ENCODE measurements around the gene ADGRD1. TPM values are rescaled to one million over a fixed set of nuclear protein-coding genes. Genes with fewer than 3 reads are reported as not detected.
A peak's percentile ranks its signal among the peaks of the same experiment; 100 is the strongest.
"Not testable (repeated sequence)": the region's sequence is repeated elsewhere in the genome, so short reads cannot be mapped to it uniquely, and the experiment has no call there.

The ADGRD1 gene
- total RNA-seq, 1 donor from 2014 or later: 4.1 TPM

DNA sequence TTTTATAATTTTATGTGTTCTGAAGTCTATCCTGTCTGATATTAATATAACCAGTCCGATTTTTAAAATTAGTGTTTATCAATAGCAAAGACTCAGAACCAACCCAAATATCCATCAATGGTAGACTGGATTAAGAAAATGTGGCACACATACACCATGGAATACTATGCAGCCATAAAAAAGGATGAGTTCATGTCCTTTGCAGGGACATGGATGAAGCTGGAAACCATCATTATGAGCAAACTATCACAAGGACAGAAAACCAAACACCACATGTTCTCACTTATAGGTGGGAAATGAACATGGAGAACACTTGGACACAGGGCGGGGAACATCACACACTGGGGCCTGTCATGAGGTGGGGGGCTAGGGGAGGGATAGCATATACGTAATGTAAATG is 16.2 kb upstream of the ADGRD1 start:
- DNase-seq (ENCODE audit: low spot score): not testable (repeated sequence)

DNA sequence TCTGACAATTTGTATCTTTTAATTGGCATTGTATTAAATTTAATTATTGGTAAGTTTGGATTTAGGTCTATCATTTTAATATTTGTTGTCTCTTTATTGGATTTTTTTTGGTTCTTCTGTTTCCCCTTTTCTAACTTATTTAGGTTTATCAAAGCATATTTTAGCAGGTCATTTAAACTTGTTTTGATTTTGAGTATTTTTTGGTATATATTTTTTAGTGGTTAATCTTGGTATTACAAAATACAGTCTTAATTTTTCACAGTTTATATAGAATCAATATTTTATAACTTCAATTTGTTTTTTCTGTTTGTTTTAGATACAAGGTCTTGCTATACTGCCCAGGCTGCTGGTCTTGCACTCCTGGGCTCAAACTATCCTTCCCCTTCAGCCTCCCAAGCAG is 15.5 kb upstream of the ADGRD1 start:
- no peak for DNase-seq (ENCODE audit: low spot score)

DNA sequence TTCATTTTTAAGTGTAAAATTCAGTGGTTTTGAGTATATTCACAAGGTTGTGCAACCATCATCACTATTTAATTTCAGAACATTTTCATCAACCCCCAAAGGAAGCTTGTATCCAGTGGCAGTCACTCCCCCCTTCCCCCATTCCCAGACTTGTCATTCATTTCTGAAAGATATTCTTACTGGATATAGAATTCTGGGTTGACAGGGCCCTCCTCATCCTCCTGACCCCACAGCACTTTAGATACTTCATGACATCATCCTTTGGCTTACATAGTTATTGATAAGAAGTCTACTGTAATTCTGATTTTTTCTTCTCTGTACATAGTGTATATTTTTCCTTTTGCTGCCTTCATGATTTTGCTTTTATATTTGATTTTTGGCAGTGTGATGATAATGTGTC is 8.8 kb upstream of the ADGRD1 start:
- no peak for DNase-seq (ENCODE audit: low spot score)

DNA sequence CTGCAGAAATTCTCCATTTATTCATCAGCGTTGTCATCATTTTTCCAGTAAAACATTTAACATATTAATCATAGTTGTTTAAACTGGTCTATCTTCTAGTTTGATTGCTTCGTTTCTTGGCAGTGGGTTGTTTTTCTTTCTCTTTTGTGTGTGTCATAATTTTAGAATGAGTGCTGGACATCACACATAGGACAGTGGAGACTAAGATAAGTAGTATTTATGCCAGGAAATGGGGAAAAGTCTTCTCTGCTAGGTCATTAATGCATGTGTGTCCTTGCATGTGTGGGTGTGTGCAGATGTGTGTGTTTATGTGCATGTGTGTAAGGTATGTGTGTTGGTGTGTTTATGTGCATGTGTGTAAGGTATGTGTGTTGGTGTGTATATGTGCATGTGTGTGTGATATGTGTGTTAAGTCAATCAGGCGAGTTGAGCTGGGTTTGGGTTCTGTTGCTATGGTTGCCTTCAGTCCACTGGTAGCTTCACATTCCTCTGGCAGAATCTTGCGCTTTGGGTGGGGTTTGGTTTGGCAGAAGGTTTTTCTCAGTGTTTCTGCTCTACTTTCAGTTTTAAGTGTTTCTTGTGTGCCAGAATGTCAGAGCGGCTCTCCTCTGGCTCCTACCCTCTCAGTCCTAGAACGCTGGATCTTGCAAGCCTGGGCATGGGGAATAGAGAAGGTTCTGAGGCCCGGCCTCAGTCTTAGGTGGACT is 7.8 kb upstream of the ADGRD1 start:
- DNase-seq (ENCODE audit: low spot score): peak; percentile 57

DNA sequence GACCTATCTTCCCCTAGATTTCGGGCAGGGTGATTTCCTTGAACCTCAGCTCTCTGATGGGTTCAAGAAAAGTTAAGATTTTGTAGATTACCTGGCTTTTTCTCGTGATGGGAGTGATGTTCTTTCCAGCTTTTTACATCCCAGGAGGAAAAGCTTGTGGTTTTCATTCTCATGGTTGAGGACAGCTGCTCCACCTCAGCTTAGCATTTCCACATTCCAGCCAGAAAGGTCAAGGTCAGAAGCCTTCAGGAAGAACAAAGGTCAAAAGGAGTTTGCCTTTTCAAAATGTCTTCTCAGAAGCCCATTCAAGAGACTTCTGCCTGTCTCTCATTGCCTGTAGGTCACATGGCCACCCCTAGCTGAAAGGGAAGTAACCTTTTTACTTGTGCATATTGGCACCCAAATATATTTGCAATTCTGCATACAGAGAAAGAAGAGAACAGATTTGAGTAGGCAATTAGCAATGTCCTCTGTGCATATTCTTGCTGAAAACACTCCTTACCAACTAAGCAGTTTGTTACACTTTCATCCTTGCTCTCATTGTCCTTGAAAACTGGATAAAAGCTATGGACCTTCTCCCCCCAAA is 6.6 kb upstream of the ADGRD1 start:
- DNase-seq (ENCODE audit: low spot score): no peak

DNA sequence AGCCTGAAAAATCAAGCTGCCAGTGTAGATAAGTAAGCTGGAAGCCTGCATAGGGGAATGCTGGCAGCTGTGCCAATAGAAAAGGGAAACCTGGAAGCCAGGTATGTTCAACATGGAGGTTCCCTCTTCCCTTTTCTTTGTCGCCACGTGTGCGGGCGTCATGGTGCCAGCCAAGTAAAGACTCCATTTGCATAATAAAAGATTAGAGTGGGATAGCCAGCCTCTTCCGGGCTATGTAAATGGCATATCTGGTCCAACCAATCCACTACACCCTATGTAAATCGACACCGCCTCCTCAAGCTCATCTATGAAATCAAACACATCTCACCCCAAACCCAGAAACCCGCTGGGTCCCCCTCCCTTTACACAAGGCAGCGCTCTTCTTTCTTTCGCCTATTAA is 5.6 kb upstream of the ADGRD1 start:
- no peak for DNase-seq (ENCODE audit: low spot score)

DNA sequence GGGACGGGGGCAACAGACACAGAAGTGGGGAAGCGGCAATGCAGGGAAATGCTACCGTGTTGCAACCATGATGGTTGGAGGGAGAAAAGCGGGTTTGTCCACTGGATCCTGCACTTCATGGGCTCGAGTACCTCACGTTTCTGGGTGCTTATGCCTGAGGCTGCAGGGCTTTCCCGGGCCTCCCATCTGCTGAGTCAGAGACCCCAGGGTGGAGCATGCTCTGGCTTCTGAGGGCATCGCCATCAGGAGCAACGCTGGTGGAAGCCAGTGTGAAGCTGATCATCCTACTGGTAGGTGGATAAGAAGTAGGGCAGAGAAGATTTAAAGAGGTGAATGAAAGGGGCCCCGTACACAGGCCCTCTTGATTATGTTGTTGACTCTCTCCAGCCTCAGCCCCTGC is 5.0 kb upstream of the ADGRD1 start:
- no peak for DNase-seq (ENCODE audit: low spot score)

DNA sequence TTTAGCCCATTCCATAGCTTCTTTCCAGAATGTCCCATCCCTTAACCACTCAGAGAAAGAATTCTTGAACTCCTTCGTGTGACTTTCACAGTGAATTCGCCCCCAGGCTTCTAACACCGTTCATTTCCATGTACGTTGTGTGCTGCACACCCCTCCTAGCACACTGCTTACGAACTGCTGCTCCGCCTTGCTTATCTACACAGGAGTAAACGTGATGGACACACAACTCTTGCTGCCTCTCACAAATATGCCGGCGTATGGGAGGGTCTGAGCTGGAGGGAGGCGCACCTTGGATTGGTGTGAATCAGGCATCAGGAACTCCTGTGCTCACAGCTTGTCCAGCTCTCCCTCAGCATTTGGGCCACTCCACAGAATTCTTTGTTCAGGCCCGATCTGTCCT is 3.9 kb upstream of the ADGRD1 start:
- no peak for DNase-seq (ENCODE audit: low spot score)

DNA sequence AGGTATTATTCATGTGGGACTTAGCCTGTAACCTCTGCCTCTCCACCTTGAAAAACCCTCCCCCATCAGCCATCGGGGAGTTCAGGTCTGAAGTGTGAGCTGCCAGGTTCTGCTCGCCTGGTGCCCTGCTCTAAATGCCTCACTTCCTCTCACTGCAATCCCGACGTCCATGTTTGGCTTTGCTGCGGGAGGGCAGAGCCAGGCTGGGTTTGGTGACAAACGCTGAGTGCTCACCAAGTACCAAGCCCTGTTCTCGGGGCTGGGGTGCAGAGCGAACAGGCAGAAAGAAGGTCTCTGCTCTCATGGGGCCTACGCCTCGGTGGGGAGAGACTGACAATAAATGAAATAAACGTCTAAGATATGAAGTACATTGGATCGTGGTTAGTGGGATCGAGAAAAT is 2.1 kb upstream of the ADGRD1 start:
- DNase-seq (ENCODE audit: low spot score): no peak

DNA sequence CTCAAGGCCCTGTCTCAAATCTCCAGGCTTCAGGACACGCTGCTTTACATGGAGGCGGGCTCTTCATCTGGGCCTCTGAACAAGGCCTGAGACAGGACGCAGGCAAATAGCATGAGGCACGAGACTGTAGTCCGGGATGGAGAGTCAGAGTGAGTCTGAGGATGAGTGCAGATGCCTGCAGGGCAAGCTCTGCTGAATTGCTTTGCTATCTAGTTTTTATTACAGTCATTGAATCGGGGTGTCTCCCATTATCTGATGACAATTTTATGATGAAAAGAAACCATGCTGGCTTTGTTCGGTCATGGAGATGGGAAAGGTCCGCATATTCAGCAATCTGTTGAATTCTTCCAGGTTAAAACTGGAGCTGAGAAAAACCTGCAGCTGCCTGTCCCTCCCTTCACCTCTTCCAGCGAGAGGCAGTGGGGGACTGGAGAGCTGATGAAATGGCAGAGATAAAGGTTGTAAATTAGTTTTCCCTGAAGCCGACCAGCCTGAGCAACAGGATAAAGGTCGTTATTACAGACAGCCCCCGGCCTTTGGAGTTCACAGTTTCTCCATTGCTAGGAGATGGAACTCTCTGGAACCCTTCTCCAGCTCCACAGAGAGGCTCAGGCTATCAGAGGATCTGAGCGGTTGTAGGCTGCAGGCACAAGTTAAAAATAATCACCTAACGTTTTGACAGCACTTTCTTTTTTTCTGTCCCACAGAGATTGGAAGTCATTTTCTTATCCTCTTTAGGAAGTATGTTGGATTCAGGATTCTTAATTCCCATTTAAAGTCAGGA is 1.3 kb upstream of the ADGRD1 start:
- peak; percentile 72 for DNase-seq (ENCODE audit: low spot score)

DNA sequence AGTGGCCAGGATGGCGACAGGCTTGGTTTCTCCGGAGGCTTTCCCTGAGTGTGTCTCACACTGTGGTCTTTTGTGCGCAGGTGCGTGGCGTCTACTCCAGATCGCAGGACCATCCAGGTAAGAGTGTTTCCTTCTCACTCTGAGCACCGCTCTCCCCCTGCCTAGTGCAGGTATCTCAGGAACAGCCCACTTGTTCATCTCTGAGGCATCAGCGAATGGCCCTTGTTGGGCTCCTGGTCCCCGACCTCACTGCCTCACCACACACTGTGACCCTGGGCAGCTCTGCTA is 781 bp downstream of the ADGRD1 start:
- no peak for DNase-seq (ENCODE audit: low spot score)

DNA sequence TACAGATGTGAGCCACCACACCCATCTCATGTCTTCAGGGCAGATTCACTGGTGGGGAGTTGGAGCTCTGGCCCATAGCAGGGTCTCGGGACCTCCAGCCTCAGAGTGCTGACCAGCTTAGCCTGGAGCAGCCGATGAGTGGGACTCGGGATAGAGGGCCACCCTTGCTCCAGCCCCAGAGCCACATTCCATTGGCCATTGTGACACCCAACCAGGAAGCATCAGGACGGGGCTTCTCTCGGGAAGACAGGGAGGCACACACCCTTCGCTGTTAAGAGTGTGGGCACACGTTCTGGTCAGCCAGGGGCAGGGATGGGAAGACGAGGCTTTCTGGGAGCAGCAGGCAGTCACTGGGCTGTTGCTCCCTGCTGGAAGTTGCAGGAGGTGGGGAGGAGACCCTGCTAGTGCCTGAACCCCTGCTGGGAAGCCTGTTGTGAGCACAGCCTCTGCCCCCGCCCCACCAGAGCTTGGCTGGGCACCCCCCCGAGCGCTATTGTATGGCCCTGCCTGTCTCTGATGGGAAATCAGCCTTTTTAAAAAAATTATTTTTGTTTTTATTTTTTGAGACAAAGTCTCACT is 1.6 kb downstream of the ADGRD1 start:
- no peak for DNase-seq (ENCODE audit: low spot score)

DNA sequence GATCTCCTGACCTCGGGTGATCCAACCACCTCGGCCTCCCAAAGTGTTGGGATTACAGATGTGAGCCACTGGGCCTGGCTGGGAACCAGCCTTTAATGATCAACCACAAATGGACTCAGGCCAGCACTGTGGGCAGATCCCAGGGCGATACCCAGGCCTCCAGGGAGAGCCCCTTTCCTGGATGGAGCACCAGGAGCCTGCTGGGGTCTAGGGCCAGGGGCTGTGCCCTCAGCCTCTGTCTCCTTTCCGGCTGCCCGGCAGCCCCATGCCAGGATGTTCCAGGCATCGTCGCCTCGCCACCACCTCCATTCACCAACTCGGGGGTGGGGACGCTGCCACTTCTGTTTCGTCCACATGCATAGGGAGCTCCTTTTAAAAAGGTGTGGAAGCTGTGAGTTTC is 2.3 kb downstream of the ADGRD1 start:
- no peak for DNase-seq (ENCODE audit: low spot score)

DNA sequence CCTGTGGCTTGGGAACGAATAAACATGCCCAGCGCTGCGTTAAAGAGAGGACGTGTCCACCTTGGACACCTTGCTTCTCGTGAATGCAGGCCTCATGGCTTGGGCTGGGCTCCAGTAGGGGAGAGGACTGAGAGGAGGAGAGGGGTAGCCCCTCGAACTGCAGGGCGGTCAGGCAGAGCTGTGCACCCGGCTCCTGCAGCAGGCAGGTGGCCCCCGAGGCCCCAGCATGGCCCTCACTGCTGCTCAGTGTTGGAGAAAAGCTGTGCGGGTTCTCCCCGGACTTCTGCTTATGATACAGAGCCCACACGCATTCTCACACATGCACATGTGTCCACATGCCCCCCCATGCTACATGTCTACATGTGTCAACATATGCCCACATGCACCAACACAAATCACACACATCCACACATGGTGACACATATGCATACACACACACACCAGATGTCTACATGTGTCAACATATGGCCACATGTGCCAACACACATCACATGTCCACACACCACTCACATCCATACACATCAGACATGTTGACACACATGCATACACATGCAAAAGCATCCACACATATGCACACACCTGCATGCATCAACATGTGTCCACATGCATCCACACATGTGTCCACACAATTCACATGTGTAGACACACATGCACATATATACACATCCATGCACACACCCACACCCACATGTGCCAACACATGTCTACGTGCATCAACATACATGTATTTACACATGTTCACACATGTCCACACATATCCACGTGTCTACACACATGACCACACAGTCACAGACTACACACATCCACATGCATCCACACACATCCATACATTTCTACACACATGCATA is 3.0 kb downstream of the ADGRD1 start:
- DNase-seq (ENCODE audit: low spot score): no peak

DNA sequence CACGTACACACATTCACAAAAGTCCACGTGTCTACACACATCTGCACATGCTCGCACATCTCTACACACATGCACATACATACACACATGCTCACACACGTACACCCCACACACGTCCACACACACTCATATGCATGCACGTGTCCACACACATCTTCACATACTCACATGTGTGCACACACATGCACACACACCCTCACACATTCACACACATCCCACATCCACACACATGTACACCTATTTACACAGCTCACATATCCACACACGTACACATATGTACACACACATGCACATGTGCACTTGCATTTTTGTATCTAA is 3.6 kb downstream of the ADGRD1 start:
- no peak for DNase-seq (ENCODE audit: low spot score)

DNA sequence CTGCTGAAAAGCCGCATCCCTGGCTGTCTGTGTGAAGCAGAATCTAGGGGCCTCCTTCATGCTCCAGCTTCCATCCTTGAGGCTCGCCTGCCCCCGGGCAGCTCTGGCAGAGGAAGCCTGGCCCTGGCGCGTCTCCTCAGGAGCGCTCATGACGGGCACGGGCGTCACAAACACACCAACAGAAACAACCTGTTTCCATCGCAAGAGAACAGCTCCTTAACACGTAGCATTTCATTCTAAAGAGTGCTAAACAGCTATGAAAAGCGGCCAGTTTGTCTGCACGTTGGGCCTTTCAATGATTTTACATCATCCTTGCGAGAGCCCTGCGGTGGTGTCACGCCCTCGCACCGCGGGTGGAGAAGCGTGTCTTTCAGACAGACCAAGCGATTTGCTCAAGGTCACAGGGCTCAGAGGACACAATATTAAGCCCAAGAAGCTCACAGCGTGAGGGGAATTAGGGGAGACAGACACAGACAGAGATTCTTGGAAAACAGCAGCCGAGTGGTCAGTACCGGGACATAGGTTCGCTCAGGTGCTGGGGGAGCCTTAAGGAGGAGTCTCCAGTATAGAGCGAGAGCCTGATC is 4.9 kb downstream of the ADGRD1 start:
- DNase-seq (ENCODE audit: low spot score): no peak

DNA sequence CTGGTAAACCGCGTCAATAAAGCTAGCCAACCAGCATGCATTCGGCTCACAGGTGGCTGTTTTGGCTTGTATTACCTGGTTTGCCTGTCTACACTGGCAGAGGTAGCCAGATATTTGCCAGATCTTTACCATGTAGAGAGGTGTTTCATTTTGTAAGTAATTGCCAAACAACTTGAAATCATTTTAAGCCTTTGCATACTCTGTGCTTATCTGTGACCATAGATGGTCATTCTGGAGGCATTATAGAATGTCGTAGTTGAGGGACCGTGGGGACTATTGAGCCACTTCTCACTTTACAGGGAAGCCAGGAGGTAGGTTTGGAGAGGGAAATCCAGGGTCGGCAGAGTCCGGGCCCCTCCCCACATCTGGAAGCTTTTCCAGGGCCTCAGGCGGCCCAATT is 5.9 kb downstream of the ADGRD1 start:
- DNase-seq (ENCODE audit: low spot score): no peak

DNA sequence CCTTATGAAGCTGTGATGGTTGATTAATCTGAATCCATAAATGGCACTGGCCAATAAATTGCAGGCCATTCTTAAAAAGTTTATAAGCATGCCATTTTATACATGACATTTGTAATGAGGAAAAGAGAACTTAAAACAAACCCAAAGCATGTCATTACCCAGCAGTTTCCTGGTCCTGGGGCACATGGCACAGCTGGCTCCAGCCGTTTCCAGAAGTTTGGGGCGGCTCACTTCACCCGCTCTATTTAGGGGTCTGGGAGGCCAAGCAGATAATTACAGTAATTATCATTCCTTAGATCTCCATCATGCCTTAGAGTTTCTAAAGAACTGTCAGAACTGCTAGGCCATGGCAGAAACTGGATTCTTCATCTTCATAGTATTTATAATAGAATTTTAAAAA is 6.4 kb downstream of the ADGRD1 start:
- DNase-seq (ENCODE audit: low spot score): no peak

DNA sequence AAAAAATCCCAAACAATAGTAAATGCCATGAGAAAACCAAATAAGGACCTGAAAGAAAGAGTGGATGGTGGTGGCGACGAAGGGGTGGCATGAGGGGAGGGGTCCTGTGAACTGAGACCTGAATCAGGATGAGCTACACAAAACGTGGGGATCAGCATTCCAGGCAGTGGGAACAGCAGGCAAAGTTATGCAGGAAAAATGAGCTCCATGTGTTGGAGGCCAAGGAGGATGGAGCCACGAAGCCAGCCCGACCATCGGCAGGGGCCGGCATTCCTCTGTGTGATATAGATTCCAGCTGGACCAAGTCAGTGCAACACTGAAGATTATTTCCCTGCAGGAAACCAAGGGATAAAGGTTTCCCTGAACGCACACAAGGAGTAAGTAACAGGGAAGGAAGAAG is 7.1 kb downstream of the ADGRD1 start:
- no peak for DNase-seq (ENCODE audit: low spot score)

DNA sequence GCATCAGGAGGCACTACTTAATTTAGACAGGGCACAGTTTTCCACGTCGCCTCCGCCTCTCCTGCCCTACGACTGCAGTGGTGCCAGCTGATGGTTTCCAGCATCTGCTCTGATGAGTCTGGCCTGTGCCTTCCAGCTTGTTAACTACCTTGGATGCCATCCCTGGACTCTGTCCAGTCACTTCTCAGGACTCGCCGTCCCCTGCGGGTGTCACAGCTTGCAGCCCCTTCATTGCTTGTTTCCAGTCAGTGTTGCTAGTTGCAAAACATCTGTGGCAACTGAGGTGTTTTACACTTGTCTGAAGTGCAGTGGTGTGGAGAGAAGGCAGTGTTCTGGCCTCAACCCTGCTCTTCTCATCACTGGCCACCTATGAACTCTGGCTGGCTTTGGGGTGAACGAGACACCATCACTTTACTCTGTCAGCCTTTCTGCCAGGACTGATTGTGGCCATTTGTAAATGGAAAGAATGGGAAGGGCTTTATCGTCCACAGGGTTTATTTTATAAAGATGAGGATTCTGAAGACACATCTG is 8.3 kb downstream of the ADGRD1 start:
- peak; percentile 30 for DNase-seq (ENCODE audit: low spot score)

DNA sequence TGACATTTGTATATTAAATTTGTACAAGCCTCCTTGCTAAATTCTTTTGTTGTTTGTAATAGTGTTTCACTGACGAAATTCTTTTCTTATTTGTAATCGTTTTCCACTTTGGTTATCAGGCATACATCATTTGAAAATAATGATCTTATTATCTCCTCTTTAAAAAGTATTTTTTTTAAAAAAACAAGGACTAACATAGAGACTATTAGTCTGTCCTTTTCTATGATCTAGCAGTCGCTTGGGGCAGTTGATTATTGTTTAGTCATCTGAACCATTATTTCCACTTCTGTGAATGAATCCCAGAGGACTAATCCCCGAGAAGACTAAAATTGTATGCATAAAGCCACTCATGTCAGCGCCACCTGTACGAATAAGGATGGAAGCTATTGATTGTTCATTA is 11.5 kb downstream of the ADGRD1 start:
- DNase-seq (ENCODE audit: low spot score): no peak

DNA sequence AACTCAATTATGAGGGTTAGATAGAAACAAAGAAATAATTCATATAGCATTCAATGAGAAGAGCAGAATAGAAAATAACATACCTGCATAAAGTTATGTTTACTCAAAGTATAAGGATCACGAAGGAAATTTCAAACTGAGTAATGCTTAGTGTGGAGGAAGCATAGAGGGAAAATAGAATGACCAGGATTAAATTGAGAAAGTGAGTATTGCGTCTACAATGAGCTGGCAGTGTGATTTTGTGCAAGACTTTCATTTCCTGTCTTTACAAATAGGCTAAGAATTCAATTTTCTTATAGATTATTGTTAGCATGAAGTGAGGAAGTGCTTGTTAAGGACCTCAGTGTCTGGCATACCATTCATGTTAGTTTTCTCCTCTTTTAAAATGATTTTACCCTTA is 12.0 kb downstream of the ADGRD1 start:
- no peak for DNase-seq (ENCODE audit: low spot score)
